ENCODE measurements around the gene STYXL1. TPM values are rescaled to one million over a fixed set of nuclear protein-coding genes. Genes with fewer than 3 reads are reported as not detected.

The STYXL1 gene
- polyA plus RNA-seq, 3 donors, result 64.6 to 79.8 (median 67.2) TPM

DNA sequence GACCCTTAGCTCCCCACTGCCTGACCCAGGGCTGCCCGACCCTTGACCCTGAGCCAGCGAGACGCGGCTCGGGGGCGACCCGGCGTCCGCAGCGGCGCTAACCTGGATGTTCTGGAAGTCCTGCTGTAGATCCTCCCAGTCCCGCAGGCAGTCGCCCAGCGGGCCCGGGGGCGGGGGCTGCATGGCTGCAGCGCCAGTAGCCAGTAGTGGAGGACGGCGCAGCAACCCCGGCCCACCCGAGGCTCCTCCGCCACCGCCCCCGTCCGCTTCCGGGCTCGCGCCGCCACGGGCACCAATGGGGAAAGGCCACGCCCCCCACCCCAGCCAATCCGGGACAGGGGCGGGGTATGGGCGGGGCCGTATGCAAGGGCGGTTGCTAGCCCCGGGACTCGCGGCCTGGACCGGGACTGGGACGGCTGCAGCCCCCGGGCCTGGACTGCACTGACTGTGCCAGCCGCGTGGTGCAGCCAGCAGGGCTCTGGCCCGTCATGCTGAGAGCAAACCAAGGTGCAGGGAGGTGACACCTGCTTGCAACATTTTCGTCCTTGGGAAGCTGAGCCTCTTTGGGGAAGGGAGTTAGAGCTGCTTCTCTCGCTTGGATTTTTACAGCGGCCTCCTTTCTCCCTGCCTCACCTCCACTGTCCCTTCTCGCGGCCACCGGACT lies 53.3 kb downstream of the STYXL1 start, which contains the start of gene TMEM120A:
Gene TMEM120A, minus strand, starts transcription at position 208 of the 664 bp plus-strand sequence. Its CDS starts 25 bp downstream, at position 183.
- H2AFZ ChIP-seq (ENCODE audit: insufficient read depth, low read depth, low read length, poor library complexity, severe bottlenecking), result peak within 1 kb of the TSS; percentile 81
- H3K4me1 ChIP-seq (ENCODE audit: control insufficient read depth in 1 of 2, insufficient read depth in 2 of 2, low read length in 2 of 2), result peaks cover 37 to 51% of the 10 kb centered on the region in 2 donors
- WGBS (ENCODE audit: insufficient coverage), result under 1% methylated on average over 47 of the region's 51 CpGs
- H3K4me1 Mint-ChIP-seq, result peaks cover 51% of the 10 kb centered on the region
- no peak for TF ChIP-seq CTCF (IDR thresholded peaks at IDR 0.05)
- peak within 1 kb of the TSS; percentile 61 to 86 (median 86) for H3K4me3 ChIP-seq (replicated peaks in 1 of 3; ENCODE audit: low read depth in 2 of 3, low read length in 3 of 3)
- intact Hi-C loops (cut with micrococcal nuclease), result loop anchor here in 1 of 2 donors (2.0 kb wide), 2 partner anchors 44 to 80 kb away; partner anchors contain the start of gene POR
- H3K9ac ChIP-seq (ENCODE audit: insufficient read depth, low read length, poor library complexity, severe bottlenecking), result peak within 1 kb of the TSS; percentile 80
- peak within 1 kb of the TSS; percentile 85 for H3K4me2 ChIP-seq (replicated peaks; ENCODE audit: extremely low read depth, low read length, poor library complexity, severe bottlenecking)
- peaks cover 0 to 4% (median 0%) of the 10 kb centered on the region in 3 donors for H3K27me3 Mint-ChIP-seq (ENCODE audit: low read depth in 3 of 3)
- H3K36me3 Mint-ChIP-seq, result peaks cover 31 to 41% of the 10 kb centered on the region in 2 donors
- peaks cover 16% of the 10 kb centered on the region for H4K20me1 ChIP-seq (ENCODE audit: insufficient read depth, low read length)
- H3K4me3 Mint-ChIP-seq, result peak within 1 kb of the TSS; percentile 77 to 84
- peaks cover 0 to 6% of the 10 kb centered on the region in 2 donors for H3K36me3 ChIP-seq (replicated peaks in 1 of 2; ENCODE audit: control insufficient read depth in 1 of 2, insufficient read depth in 2 of 2, low read length in 2 of 2)
- DNase-seq, result peak; percentile 88 to 90 (median 89)
- peak within 1 kb of the TSS in 1 of 2 donors; percentile 78 for H3K27ac ChIP-seq (ENCODE audit: low read depth in 1 of 2, low read length in 2 of 2)
- peaks cover 5% of the 10 kb centered on the region for H3K79me2 ChIP-seq (ENCODE audit: insufficient read depth, low read length)
- peaks cover 0 to 7% (median 4%) of the 10 kb centered on the region in 7 donors for H3K9me3 Mint-ChIP-seq
- no peaks in the 10 kb centered on the region for H3K9me3 ChIP-seq (replicated peaks in 1 of 2; ENCODE audit: control insufficient read depth in 1 of 2, insufficient read depth in 1 of 2, low read length in 2 of 2)
- no peaks in the 10 kb centered on the region for H3K27me3 ChIP-seq (ENCODE audit: control insufficient read depth in 2 of 2, insufficient read depth in 2 of 2, low read length in 2 of 2)
- H3K27ac Mint-ChIP-seq, result peak within 1 kb of the TSS; percentile 64 to 99 (median 95)

- intact Hi-C loops (cut with micrococcal nuclease), result loop anchor here in 1 of 2 donors (2.0 kb wide), 2 partner anchors 43 to 79 kb away; partner anchors contain the start of gene POR
- Histone ChIP-seq H2AFZ (ENCODE audit: insufficient read depth, low read depth, low read length, poor library complexity, severe bottlenecking) (peak overlapping the region; percentile 81), H3K4me3 (replicated peaks in 1 of 3; ENCODE audit: low read depth in 2 of 3, low read length in 3 of 3) (peak overlapping the region; percentile 61 to 86 (median 86)), H3K9me3 (replicated peaks in 1 of 2; ENCODE audit: control insufficient read depth in 1 of 2, insufficient read depth in 1 of 2, low read length in 2 of 2) (no peaks in the 10 kb centered on the region), H3K36me3 (replicated peaks in 1 of 2; ENCODE audit: control insufficient read depth in 1 of 2, insufficient read depth in 2 of 2, low read length in 2 of 2) (peaks cover 0 to 6% of the 10 kb centered on the region in 2 donors), H3K27ac (ENCODE audit: low read depth in 1 of 2, low read length in 2 of 2) (peak overlapping the region in 1 of 2 donors; percentile 78), H3K4me1 (ENCODE audit: control insufficient read depth in 1 of 2, insufficient read depth in 2 of 2, low read length in 2 of 2) (peaks cover 37 to 51% of the 10 kb centered on the region in 2 donors), H3K9ac (ENCODE audit: insufficient read depth, low read length, poor library complexity, severe bottlenecking) (peak overlapping the region; percentile 80), H4K20me1 (ENCODE audit: insufficient read depth, low read length) (peaks cover 20% of the 10 kb centered on the region), H3K4me2 (replicated peaks; ENCODE audit: extremely low read depth, low read length, poor library complexity, severe bottlenecking) (peak overlapping the region; percentile 85), H3K27me3 (ENCODE audit: control insufficient read depth in 2 of 2, insufficient read depth in 2 of 2, low read length in 2 of 2) (no peaks in the 10 kb centered on the region), H3K79me2 (ENCODE audit: insufficient read depth, low read length) (peaks cover 5% of the 10 kb centered on the region)
- WGBS (ENCODE audit: insufficient coverage), result 6% methylated on average over 34 of the region's 40 CpGs
- Mint-ChIP-seq H3K27me3 (ENCODE audit: low read depth in 3 of 3) (peaks cover 0 to 3% (median 0%) of the 10 kb centered on the region in 3 donors), H3K4me3 (peak overlapping the region; percentile 77 to 84), H3K9me3 (peaks cover 0 to 7% (median 4%) of the 10 kb centered on the region in 7 donors), H3K27ac (peak overlapping the region in 5 of 7 donors; percentile 8 to 79 (median 45)), H3K4me1 (peaks cover 52% of the 10 kb centered on the region), H3K36me3 (peaks cover 29 to 36% of the 10 kb centered on the region in 2 donors)
- no peak for TF ChIP-seq CTCF (IDR thresholded peaks at IDR 0.05)
- peak in 2 of 3 donors; percentile 50 to 55 for DNase-seq
Measured at GRCh38 chr7:75993689-75994387, 54.0 kb downstream of the STYXL1 start.
